GM21515 (cell line): ENCODE measurements around the gene ENTPD7.
"Not testable (repeated sequence)": the region's sequence is repeated elsewhere in the genome, so short reads cannot be mapped to it uniquely, and the experiment has no call there.

Experiments
- ATAC-seq: cut with Tn5 transposase; IDR thresholded peaks from one replicate; pipeline ENCODE4 v1.9.1; 2021; ENCODE audit not compliant: unreplicated experiment

The ENTPD7 gene

GRCh38 chr10:99742254-99742653 is 82.9 kb downstream of the ENTPD7 start:
- no peak for ATAC-seq

GRCh38 chr10:99742701-99743100 is 83.4 kb downstream of the ENTPD7 start:
- ATAC-seq: no peak

DNA sequence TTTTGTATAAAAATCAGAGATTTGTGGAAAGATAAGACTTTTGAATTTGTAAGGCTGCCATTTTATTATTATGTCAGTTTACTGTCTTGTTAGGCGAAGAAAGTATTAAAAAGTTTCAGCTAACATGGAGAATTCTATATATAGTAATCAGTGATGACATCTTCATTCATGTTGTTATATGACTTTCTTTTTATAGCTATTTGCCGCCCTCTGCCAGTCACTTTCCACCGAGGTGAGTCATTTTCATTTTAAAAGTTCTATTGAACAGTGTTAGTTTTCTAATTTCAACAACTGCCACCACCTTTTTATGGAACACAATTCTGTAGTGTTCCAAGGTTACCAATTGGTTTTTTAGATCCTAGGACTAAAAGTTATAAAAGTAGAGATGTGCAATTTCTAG is 84.5 kb downstream of the ENTPD7 start:
- no peak for ATAC-seq

- not testable (repeated sequence) for ATAC-seq
Measured at GRCh38 chr10:99746166-99746565, 86.9 kb downstream of the ENTPD7 start.

GRCh38 chr10:99748823-99749451 is 89.6 kb downstream of the ENTPD7 start:
- ATAC-seq: no peak

- ATAC-seq: no peak
Measured at GRCh38 chr10:99750641-99751040, 91.3 kb downstream of the ENTPD7 start.

GRCh38 chr10:99754670-99755069 is 95.4 kb downstream of the ENTPD7 start:
- no peak for ATAC-seq
